GM12878 (cell line): Measurements from ENCODE around the gene MFAP1. TPM values are rescaled to one million over a fixed set of nuclear protein-coding genes. Genes with fewer than 3 reads are reported as not detected.
A peak's percentile ranks its signal among the peaks of the same experiment; 100 is the strongest.

ENCODE experiments used
- ATAC-seq: fragments of 200-7000 bp; cut with Tn5 transposase; 3 replicates; pipeline ENCODE4 v1.9.1; 2020; ENCODE audit warnings: mild to moderate bottlenecking, moderate library complexity
- BruUV-seq: library from RNA; stranded (reverse); fragments of 400-500 nt; replicated peaks from 2 replicates; lab custom pipeline; 2021; lab: Mats Ljungman, UMichigan
- CTCF ChIA-PET: fragments of 300-600 bp; sonication (Branson Sonifier 250); formaldehyde crosslinking; extraction: SDS; loops from one replicate; lab custom pipeline; 2021; ENCODE audit warnings: inconsistent platforms; lab: Yijun Ruan, JAX
- POLR2A ChIA-PET: fragments of 350-600 bp; formaldehyde crosslinking; extraction: SDS; loops from one replicate; lab custom pipeline; 2021; ENCODE audit warnings: inconsistent platforms; lab: Charles Lee
- RAD21 ChIA-PET: fragments of 300-600 bp; sonication (Branson Sonifier 250); formaldehyde crosslinking; loops from one replicate; lab custom pipeline; 2023; ENCODE audit warnings: antibody characterized with exemption; ENCODE audit not compliant: unreplicated experiment; lab: Charles Lee
- SMC1A ChIA-PET: fragments of 300-600 bp; sonication (Branson Sonifier 250); formaldehyde crosslinking; loops from one replicate; lab custom pipeline; 2023; ENCODE audit not compliant: unreplicated experiment, uncharacterized antibody; lab: Charles Lee
- DNase-seq: peaks from one replicate; pipeline ENCODE4 v3.0.0-alpha.2; 2011; ENCODE audit warnings: low read depth, low spot score
- FAIRE-seq: peaks from 3 replicates; lab custom pipeline; 2011; peaks lifted over from hg19 to GRCh38; lab: Jason Lieb, UNC
- H2AFZ ChIP-seq: 2 replicates; pipeline ENCODE4 v1.6.0; 2011; ENCODE audit warnings: low read depth, low read length, control low read depth; ENCODE audit not compliant: control insufficient read depth
- H3K27ac ChIP-seq: 2 replicates; pipeline ENCODE4 v1.5.1; 2011; ENCODE audit warnings: control low read depth; ENCODE audit not compliant: control insufficient read depth, insufficient read depth
- H3K27me3 ChIP-seq, 2 experiments: replicated peaks in 1 of 2; 2 replicates each; pipeline versions ENCODE4 v1.6.0 to v1.6.1; 2011; ENCODE audit warnings: low read length in 1 of 2; ENCODE audit not compliant: control insufficient read depth in 2 of 2, insufficient read depth in 2 of 2
- H3K36me3 ChIP-seq, 2 experiments: 2 replicates each; pipeline ENCODE4 v1.5.1; 2011; ENCODE audit warnings: low read length in 1 of 2; ENCODE audit not compliant: control insufficient read depth in 2 of 2, insufficient read depth in 2 of 2
- H3K4me1 ChIP-seq: 2 replicates; pipeline ENCODE4 v1.6.1; 2011; ENCODE audit warnings: mild to moderate bottlenecking, low read length, moderate library complexity, mixed read lengths; ENCODE audit not compliant: control insufficient read depth, insufficient read depth
- H3K4me2 ChIP-seq: 2 replicates; pipeline ENCODE4 v1.6.0; 2011; ENCODE audit warnings: control low read depth; ENCODE audit not compliant: control insufficient read depth, insufficient read depth
- H3K4me3 ChIP-seq: fragments of 200-600 bp; sonication (generic); 2 replicates; pipeline ENCODE4 v1.5.1; 2016
- H3K79me2 ChIP-seq: 2 replicates; pipeline ENCODE4 v1.6.0; 2011; ENCODE audit warnings: low read length; ENCODE audit not compliant: control insufficient read depth, insufficient read depth
- H3K9ac ChIP-seq: 2 replicates; pipeline ENCODE4 v1.8.0; 2011; ENCODE audit warnings: low read length, control low read depth, mixed read lengths; ENCODE audit not compliant: control insufficient read depth, insufficient read depth
- H3K9me3 ChIP-seq: replicated peaks from 3 replicates; pipeline ENCODE4 v1.5.1; 2011; ENCODE audit warnings: mild to moderate bottlenecking, low read length; ENCODE audit not compliant: control insufficient read depth, insufficient read depth
- H4K20me1 ChIP-seq: 2 replicates; pipeline ENCODE4 v1.6.0; 2011; ENCODE audit not compliant: control insufficient read depth, insufficient read depth
- BHLHE40 ChIP-seq, 2 experiments: fragments of 450-650 bp in 1 of 2; IDR thresholded peaks; 2 replicates each; pipeline ENCODE4 v1.6.1; 2011 to 2017; ENCODE audit warnings: low read depth in 2 of 2, borderline replicate concordance in 1 of 2, improper control_type of control experiment in 1 of 2, low read length in 1 of 2, mild to moderate bottlenecking in 1 of 2
- POLR2A ChIP-seq: IDR thresholded peaks from 2 replicates; pipeline ENCODE4 v1.6.1; 2011; ENCODE audit warnings: low read depth, mild to moderate bottlenecking, low read length
- RELB ChIP-seq: fragments of 450-650 bp; IDR thresholded peaks from 2 replicates; pipeline ENCODE4 v1.6.1; 2017; ENCODE audit warnings: low read depth, mild to moderate bottlenecking, moderate library complexity
- SPI1 ChIP-seq: IDR thresholded peaks from 2 replicates; pipeline ENCODE4 v1.6.1; 2011; ENCODE audit warnings: low read depth, mild to moderate bottlenecking, low read length, moderate library complexity, borderline replicate concordance; ENCODE audit not compliant: insufficient read depth
- SREBF2 ChIP-seq: IDR thresholded peaks from 2 replicates; pipeline ENCODE4 v1.6.1; 2012; ENCODE audit warnings: mild to moderate bottlenecking, low read length
- ZNF274 ChIP-seq: IDR thresholded peaks from one replicate; pipeline ENCODE4 v1.8.0; 2011; ENCODE audit not compliant: insufficient read length, insufficient read depth
- WGBS: methylation state at CpG from one replicate; pipeline ENCODE4 v1.1.6; 2016; ENCODE audit warnings: low lambda C conversion rate; ENCODE audit not compliant: insufficient replicate concordance, insufficient coverage; ENCODE audit errors: missing lambda C conversion rate; 5-methylcytosine and 5-hydroxymethylcytosine counted together
- in situ Hi-C: fragments of 300-500 bp; cut with MboI; formaldehyde crosslinking; loops from 9 replicates; pipeline ENCODE4 v1.14.3; 2018; ENCODE audit warnings: mixed read lengths
- intact Hi-C: fragments of 100-400 bp; cut with micrococcal nuclease; formaldehyde crosslinking; loops from one replicate; pipeline ENCODE4 v1.14.2; 2022; ENCODE audit not compliant: unreplicated experiment
- polyA plus RNA-seq, 11 experiments: library from polyadenylated mRNA; depleted of rRNA in 4 of 11; unstranded in 6 of 11; stranded (reverse) in 5 of 11; fragments of >200 nt; fragmentation: Nextera tagmentation in 4 of 11; fragmentation: Illumina TruSeq in 1 of 11; extraction: Ambion mirVana in 4 of 11; extraction: Trizol in 1 of 11; gene quantifications; 1 replicate in 1 of 11; 2 replicates in 10 of 11; pipeline versions ENCODE4 v1.2.1 to v1.2.3, GENCODE V29; 2011 to 2016; ENCODE audit warnings: inconsistent platforms in 2 of 11, missing spikeins in 2 of 11, low read depth in 1 of 11
- total RNA-seq, 4 experiments: library from RNA; depleted of rRNA in 3 of 4; stranded (reverse); fragments of >200 nt in 3 of 4; fragmentation: Illumina TruSeq in 1 of 4; extraction: Trizol in 1 of 4; gene quantifications; 2 replicates each; pipeline versions ENCODE4 v1.2.1 to v1.2.3, GENCODE V29; 2013 to 2021
- TF ChIP-seq, protein P1 (sequence below): fragments of 450-650 bp; formaldehyde crosslinking; IDR thresholded peaks from 2 replicates; pipeline ENCODE4 v1.4.0; 2022; ENCODE audit warnings: mild to moderate bottlenecking, moderate library complexity
- TF ChIP-seq, protein P2 (sequence below): fragments of 450-650 bp; IDR thresholded peaks from 2 replicates; pipeline ENCODE4 v1.6.1; 2017; ENCODE audit warnings: antibody characterized with exemption, mild to moderate bottlenecking, moderate library complexity

Gene MFAP1
- total and polyA plus RNA-seq, 10 of the 15 experiments (the other 5 are each of a cell fraction or from before 2014, with no cell fraction given), result 24.5 to 67.3 (median 47.4) TPM

- TF ChIP-seq, protein P1, sequence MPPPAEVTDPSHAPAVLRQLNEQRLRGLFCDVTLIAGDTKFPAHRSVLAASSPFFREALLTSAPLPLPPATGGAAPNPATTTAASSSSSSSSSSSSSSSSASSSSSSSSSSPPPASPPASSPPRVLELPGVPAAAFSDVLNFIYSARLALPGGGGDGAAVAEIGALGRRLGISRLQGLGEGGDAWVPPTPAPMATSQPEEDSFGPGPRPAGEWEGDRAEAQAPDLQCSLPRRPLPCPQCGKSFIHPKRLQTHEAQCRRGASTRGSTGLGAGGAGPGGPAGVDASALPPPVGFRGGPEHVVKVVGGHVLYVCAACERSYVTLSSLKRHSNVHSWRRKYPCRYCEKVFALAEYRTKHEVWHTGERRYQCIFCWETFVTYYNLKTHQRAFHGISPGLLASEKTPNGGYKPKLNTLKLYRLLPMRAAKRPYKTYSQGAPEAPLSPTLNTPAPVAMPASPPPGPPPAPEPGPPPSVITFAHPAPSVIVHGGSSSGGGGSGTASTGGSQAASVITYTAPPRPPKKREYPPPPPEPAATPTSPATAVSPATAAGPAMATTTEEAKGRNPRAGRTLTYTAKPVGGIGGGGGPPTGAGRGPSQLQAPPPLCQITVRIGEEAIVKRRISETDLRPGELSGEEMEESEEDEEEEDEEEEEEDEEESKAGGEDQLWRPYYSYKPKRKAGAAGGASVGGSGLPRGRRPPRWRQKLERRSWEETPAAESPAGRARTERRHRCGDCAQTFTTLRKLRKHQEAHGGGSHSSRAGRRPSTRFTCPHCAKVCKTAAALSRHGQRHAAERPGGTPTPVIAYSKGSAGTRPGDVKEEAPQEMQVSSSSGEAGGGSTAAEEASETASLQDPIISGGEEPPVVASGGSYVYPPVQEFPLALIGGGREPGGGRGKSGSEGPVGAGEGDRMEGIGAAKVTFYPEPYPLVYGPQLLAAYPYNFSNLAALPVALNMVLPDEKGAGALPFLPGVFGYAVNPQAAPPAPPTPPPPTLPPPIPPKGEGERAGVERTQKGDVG (CRISPR knock-in tag), result no peak
- no peak for TF ChIP-seq RELB
- no peak for TF ChIP-seq SPI1
Observed at GRCh38 chr15:43795997-43796396, 28.5 kb downstream of the MFAP1 start (continued).

DNA sequence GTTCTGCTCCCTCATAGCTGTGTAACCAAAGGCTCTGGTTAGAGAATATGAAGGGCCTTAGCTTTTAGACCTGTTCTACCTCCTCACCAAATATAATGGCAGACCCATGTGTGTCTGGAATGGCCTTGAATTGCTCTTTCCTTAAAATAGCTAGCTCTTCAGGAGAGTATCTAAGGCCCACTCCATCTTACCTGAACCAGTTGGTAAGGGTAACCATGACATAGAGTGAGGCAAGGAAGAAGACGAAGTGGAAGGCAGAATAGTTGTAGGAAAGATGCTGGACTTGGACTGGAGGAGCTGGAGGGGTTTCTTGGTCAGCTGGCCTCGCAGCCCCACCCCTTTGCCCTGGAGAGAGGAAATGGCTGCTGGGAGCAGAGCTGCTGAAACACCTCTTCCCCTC, 29.3 kb downstream of the MFAP1 start:
- Histone ChIP-seq H3K9ac (no peak overlapping the region), H4K20me1 (no peaks in the 10 kb centered on the region; the same call in none of the 2 replicates), H3K27ac (no peak overlapping the region), H3K27me3 (no peaks in the 10 kb centered on the region), H3K4me2 (peak overlapping the region; percentile 4; the same call in 1 of the 2 replicates), H3K36me3 (peaks cover 5 to 30% of the 10 kb centered on the region in 2 experiments), H2AFZ (no peak overlapping the region), H3K4me1 (peaks cover 26% of the 10 kb centered on the region), H3K79me2 (peaks cover 34% of the 10 kb centered on the region), H3K9me3 (no peaks in the 10 kb centered on the region), H3K4me3 (no peak overlapping the region)
- ChIA-PET RAD21 (interaction anchor here (0.8 to 2.1 kb wide), 4 partner anchors 14 to 89 kb away, joined by 3 to 6 read pairs (median 4); partner anchors contain the start of gene ELL3), POLR2A (interaction anchor here (0.5 to 5.9 kb wide), 6 partner anchors 9 to 42 kb away, joined by 3 to 48 read pairs (median 3); partner anchors contain the start of gene MFAP1), CTCF (interaction anchor here (0.5 to 4.0 kb wide), 5 partner anchors 14 to 173 kb away, joined by 3 to 23 read pairs (median 6); partner anchors contain the start of gene ELL3), SMC1A (interaction anchor here (1.0 to 9.4 kb wide), 4 partner anchors 18 to 33 kb away, joined by 3 to 129 read pairs (median 4); partner anchors contain the start of genes ELL3 and MFAP1)
- WGBS, result 74% methylated on average over 2 of the region's 2 CpGs
- no TSS peak for BruUV-seq
- in situ Hi-C loops (loop anchor here (10.0 to 25.0 kb wide), 2 partner anchors 930 to 1533 kb away; partner anchors contain the start of genes GANC and TMEM87A), intact Hi-C loops (no loop called here)
- FAIRE-seq (no peak), DNase-seq (no peak), ATAC-seq (no peak)
- TF ChIP-seq POLR2A (0 out of 2 replicates have a peak, but pooled peaks have one; percentile 10), SREBF2 (no peak), BHLHE40 (IDR thresholded peaks at IDR 0.05; ENCODE audit: borderline replicate concordance in 1 of 2, low read depth in 2 of 2, low read length in 1 of 2) (no peak), ZNF274 (no peak)
- TF ChIP-seq, protein P2, sequence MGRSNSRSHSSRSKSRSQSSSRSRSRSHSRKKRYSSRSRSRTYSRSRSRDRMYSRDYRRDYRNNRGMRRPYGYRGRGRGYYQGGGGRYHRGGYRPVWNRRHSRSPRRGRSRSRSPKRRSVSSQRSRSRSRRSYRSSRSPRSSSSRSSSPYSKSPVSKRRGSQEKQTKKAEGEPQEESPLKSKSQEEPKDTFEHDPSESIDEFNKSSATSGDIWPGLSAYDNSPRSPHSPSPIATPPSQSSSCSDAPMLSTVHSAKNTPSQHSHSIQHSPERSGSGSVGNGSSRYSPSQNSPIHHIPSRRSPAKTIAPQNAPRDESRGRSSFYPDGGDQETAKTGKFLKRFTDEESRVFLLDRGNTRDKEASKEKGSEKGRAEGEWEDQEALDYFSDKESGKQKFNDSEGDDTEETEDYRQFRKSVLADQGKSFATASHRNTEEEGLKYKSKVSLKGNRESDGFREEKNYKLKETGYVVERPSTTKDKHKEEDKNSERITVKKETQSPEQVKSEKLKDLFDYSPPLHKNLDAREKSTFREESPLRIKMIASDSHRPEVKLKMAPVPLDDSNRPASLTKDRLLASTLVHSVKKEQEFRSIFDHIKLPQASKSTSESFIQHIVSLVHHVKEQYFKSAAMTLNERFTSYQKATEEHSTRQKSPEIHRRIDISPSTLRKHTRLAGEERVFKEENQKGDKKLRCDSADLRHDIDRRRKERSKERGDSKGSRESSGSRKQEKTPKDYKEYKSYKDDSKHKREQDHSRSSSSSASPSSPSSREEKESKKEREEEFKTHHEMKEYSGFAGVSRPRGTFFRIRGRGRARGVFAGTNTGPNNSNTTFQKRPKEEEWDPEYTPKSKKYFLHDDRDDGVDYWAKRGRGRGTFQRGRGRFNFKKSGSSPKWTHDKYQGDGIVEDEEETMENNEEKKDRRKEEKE, result no peak
